SJSA1 (cell line): ENCODE measurements around the gene ERI2. TPM values are rescaled to one million over a fixed set of nuclear protein-coding genes. Genes with fewer than 3 reads are reported as not detected.

Experiments used
- DNase-seq, 2 experiments: peaks; one replicate each; pipeline ENCODE4 v3.0.0-alpha.2; 2015 to 2020; ENCODE audit warnings: low spot score in 2 of 2, low read depth in 1 of 2
- H3K27ac ChIP-seq: fragments of 250-450 bp; sonication (Bioruptor Pico); 2 replicates; pipeline ENCODE4 v1.5.1; 2020; ENCODE audit warnings: mild to moderate bottlenecking, moderate library complexity
- H3K27me3 ChIP-seq: fragments of 250-450 bp; sonication (Bioruptor Pico); replicated peaks from 2 replicates; pipeline ENCODE4 v1.5.1; 2020; ENCODE audit warnings: mild to moderate bottlenecking, moderate library complexity
- H3K36me3 ChIP-seq: fragments of 250-450 bp; sonication (Bioruptor Pico); 2 replicates; pipeline ENCODE4 v1.5.1; 2020; ENCODE audit warnings: mild to moderate bottlenecking
- H3K4me1 ChIP-seq: fragments of 250-450 bp; sonication (Bioruptor Pico); replicated peaks from 2 replicates; pipeline ENCODE4 v1.6.1; 2021; ENCODE audit warnings: mild to moderate bottlenecking
- H3K4me3 ChIP-seq: fragments of 250-450 bp; sonication (Bioruptor Pico); 2 replicates; pipeline ENCODE4 v1.5.1; 2020; ENCODE audit warnings: mild to moderate bottlenecking
- H3K9me3 ChIP-seq: fragments of 250-450 bp; sonication (Bioruptor Pico); replicated peaks from 2 replicates; pipeline ENCODE4 v1.5.1; 2020; ENCODE audit warnings: mild to moderate bottlenecking
- total RNA-seq: library from RNA; depleted of rRNA; stranded (reverse); fragments of >200 nt; shearing (Covaris generic); gene quantifications from 2 replicates; pipeline ENCODE4 v1.2.3, GENCODE V29; 2014; rRNA removed

Gene ERI2, protein sequence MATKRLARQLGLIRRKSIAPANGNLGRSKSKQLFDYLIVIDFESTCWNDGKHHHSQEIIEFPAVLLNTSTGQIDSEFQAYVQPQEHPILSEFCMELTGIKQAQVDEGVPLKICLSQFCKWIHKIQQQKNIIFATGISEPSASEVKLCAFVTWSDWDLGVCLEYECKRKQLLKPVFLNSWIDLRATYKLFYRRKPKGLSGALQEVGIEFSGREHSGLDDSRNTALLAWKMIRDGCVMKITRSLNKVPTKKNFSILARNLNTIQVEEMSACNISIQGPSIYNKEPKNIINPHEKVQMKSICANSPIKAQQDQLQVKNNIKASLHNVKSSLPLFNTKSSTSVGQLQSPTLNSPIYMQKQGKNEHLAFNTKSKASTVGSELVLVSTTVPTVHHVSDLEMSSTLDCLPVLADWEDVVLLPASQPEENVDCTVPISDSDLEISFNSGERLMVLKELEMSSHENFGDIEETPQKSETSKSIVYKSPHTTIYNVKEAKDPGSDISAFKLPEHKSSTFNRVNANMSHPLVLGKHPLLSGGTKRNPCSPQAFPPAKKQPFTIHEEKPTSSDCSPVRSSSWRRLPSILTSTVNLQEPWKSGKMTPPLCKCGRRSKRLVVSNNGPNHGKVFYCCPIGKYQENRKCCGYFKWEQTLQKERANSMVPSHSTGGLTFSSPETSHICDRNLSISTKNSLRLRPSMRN
- total RNA-seq, result 40.0 and 47.4 TPM in 2 replicates

DNA sequence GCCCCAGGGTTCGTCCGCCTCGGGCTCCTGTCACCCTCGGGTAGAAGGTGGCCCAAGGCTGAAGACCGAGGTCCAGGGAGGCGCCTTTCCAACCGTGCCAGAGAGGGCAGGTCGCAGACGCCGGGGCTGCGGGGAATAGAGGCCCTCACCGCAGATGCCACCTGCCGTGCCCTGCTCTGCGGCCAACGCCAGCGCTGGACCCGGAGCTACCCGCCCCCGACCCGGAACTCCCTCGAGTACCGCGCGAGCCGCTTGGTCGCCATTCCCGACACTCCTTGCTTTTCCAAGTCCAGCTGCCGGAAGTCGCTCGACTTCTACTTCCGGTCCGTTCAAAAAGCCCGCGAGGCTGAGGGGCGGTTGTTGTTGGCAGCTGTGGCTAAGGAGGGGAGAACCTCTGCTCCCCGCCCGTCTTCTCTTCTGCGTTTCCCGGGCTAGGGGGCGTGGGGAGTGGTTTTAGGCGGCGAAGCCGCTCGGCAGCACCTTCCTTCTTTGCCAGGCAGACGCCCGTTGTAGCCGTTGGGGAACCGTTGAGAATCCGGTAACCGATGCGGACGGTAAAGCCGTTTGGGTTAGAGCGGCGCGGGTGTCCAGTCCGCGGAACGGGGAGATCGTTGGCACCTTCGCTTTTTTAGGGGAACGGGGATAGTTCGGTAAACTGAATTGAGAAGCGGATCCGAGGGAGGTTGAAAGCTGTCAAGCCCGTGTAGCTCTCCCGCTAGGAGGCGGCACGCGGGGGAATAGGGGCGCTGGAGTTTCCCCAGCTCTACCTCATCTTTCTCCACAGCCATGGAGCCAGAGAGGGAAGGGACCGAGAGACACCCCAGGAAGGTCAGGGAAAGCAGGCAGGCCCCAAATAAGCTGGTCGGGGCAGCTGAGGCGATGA, at the start of gene ERI2, which contains the start of gene REXO5:
Gene ERI2 (minus strand): TSS at position 305 of the 883 bp plus-strand sequence. CDS start 42 bp downstream, at position 263.
Gene REXO5 (plus strand): TSS at position 360 of the 883 bp plus-strand sequence. CDS start 427 bp downstream, at position 787.
- Histone ChIP-seq H3K27me3 (no peaks in the 10 kb centered on the region), H3K9me3 (no peaks in the 10 kb centered on the region), H3K4me3 (peak within 1 kb of the TSS; percentile 82), H3K4me1 (0 out of 2 replicates have a peak, but pooled peaks cover 3% of the 10 kb centered on the region), H3K27ac (peak within 1 kb of the TSS; percentile 92), H3K36me3 (peaks cover 14% of the 10 kb centered on the region)
- peak; percentile 97 for DNase-seq

DNA sequence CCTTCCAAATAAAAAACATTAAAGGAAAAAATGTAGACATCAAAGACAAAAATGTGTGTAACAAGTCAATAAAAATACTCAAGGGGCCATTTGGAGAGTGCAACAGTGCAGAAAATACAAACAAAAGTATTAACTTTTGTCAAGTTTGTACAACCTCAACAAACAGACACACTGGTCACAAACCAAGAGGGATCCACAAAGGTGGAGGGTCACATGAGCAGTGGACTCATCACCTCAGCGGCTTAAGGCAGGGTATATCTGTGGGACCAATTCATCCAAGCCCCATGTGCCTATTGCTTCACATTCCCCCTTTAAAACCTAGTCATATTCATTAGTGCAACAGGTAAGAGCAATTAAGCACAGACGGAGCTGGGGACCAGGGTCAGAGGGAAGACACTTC, 48.7 kb upstream of the ERI2 start:
- no peaks in the 10 kb centered on the region for H3K27me3 ChIP-seq
- H3K36me3 ChIP-seq, result peaks cover 60% of the 10 kb centered on the region
- no peak overlapping the region for H3K4me3 ChIP-seq

DNA sequence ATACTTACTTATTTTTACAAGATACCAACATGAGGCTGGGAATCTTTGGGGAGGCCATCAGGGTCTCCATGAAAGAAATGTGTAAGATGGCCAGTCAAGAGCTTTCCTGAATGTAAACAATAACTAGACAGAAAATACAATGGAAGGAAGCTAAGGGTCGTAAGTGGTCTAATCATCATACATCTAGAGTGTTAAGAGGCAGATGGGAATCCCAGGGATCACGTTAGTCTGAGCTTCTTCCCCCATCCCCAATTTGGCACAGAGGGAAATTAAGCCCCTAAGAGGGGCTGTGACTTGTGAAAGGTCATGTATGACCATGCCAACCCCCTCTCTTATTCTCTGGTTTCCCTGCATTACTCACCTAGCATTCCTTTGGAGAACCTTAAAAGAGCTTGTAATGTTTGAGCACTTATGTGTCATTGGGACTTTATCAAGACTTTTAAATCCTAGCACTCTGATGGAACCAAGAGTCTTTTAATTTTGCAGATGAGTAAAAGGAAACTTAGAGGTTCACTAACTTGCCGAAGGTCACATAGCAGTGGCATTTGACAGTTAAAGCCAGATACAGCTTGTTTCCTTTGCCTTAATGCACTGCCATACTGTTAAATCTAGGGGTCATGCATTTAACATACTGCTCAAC, 47.8 kb upstream of the ERI2 start:
- DNase-seq, result no peak
- Histone ChIP-seq H3K4me1 (peaks cover 7% of the 10 kb centered on the region; the same call in 1 of the 2 replicates), H3K36me3 (peaks cover 61% of the 10 kb centered on the region), H3K27ac (no peak overlapping the region), H3K9me3 (no peaks in the 10 kb centered on the region), H3K4me3 (no peak overlapping the region), H3K27me3 (no peaks in the 10 kb centered on the region)

More for the DNA sequence above, 48.7 kb upstream of the ERI2 start:
- DNase-seq, result no peak
- Histone ChIP-seq H3K4me1 (peaks cover 7% of the 10 kb centered on the region; the same call in 1 of the 2 replicates), H3K9me3 (no peaks in the 10 kb centered on the region), H3K27ac (no peak overlapping the region)

DNA sequence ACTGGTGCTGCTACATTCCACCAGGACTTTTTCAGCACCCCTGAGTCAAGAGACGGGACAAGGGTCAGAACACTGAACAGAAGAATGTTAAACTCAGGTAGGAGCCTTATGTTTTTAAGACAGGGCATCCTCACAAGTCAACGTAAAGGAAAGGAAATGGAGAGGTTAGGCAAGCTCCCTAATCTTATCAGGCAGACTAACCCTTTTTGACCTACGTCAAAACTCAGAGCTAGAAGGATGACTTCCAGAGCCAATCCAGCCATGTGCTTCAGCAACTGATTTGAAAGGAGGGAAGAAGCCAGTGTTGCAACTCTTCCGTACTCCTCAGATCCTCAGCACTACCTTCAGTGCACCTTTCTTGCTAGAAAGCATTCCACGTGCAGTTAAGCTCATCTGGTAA, 46.9 kb upstream of the ERI2 start:
- peaks cover 7% of the 10 kb centered on the region; the same call in 1 of the 2 replicates for H3K4me1 ChIP-seq
- no peaks in the 10 kb centered on the region for H3K9me3 ChIP-seq
- no peak for DNase-seq
- no peaks in the 10 kb centered on the region for H3K27me3 ChIP-seq
- H3K36me3 ChIP-seq, result peaks cover 71% of the 10 kb centered on the region
- no peak overlapping the region for H3K27ac ChIP-seq
- no peak overlapping the region for H3K4me3 ChIP-seq

DNA sequence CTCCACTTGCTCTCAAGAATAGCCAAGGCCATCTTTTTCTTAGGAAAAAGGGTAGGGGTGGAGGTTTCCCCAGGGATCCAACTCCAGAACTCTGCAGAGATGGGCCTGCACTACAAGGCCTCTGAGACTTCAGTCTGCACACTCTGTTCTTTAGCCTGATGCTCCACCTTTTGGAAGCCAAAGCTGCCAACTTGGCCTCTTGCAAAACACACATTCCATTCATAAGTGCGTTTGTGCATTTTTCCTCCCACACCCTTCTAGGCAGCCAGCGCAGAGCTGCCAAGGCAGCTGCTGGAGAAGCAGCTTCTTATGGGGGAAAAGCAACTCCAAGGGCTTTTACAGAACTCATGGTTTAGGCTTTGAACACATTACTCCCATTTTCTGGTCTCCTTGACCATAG, 45.3 kb upstream of the ERI2 start:
- no peak overlapping the region for H3K27ac ChIP-seq
- no peaks in the 10 kb centered on the region for H3K27me3 ChIP-seq
- peaks cover 7% of the 10 kb centered on the region; the same call in 1 of the 2 replicates for H3K4me1 ChIP-seq
- no peak overlapping the region for H3K4me3 ChIP-seq
- H3K36me3 ChIP-seq, result peaks cover 68% of the 10 kb centered on the region
- H3K9me3 ChIP-seq, result no peaks in the 10 kb centered on the region
- DNase-seq, result peak in 1 of 2 experiments; percentile 21

DNA sequence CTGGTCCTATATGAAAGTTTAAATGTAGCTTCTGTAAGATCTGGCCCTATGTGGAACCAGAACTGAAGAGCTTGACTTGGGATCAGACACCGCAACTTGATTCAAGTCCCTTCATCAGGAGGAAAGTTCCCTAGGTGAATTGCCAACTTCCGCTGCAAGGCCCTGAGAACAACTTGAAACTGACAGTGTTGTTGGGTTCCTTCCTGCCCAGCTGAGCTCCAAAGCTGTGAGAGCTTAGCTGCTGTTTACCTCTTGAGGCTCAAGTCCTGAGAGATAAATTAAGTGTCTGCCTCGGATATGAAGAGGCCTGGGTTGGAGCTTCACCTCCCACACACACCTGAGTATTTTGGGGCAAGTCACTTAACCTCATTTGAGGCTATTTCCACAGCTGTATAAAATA, 44.7 kb upstream of the ERI2 start:
- DNase-seq, result no peak
- Histone ChIP-seq H3K27ac (no peak overlapping the region), H3K4me1 (peaks cover 7% of the 10 kb centered on the region; the same call in 1 of the 2 replicates)

DNA sequence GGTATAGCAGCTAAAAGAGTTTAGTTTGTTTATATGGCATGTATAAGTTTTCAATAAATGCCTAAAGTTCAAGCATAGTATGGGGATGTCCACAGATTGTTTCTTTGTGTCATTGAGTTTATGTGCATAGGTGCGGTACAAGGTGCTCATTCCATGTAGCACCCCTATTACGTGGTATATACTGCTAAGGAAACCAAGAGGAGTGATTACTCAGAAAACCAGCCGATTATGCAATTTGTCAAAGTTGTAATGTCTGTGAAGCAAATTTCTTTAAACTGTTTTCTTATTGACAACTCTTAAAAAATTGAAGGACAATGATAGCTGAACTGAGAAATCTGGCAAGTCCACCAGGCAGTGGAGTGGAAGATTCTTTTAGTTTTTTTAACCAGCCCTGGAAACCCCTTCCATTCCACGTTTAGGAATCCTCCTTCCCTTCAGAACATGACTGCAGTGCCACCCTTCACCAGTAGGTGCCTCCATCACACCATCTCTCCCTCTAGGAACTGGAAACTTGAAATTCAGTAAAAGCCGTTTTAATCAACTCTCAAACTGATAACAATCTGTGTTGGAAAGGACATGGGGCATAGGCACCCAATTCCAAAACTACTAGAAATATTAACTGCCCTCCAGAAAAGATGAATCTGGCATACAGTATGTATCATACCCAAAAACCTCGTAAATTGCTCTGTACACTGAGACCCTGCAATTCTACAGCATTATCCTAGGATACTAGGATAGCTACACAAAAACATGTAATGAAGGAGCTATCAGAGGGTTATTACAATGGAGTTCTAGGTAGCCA, 43.5 kb upstream of the ERI2 start:
- DNase-seq, result peak; percentile 70 to 71
- Histone ChIP-seq H3K4me3 (no peak overlapping the region), H3K36me3 (peaks cover 71% of the 10 kb centered on the region), H3K4me1 (peaks cover 7% of the 10 kb centered on the region; the same call in 1 of the 2 replicates), H3K27me3 (no peaks in the 10 kb centered on the region), H3K9me3 (no peaks in the 10 kb centered on the region), H3K27ac (no peak overlapping the region)

More for the DNA sequence above, 44.7 kb upstream of the ERI2 start:
- no peaks in the 10 kb centered on the region for H3K27me3 ChIP-seq
- peaks cover 70% of the 10 kb centered on the region for H3K36me3 ChIP-seq
- no peak overlapping the region for H3K4me3 ChIP-seq
- no peaks in the 10 kb centered on the region for H3K9me3 ChIP-seq

DNA sequence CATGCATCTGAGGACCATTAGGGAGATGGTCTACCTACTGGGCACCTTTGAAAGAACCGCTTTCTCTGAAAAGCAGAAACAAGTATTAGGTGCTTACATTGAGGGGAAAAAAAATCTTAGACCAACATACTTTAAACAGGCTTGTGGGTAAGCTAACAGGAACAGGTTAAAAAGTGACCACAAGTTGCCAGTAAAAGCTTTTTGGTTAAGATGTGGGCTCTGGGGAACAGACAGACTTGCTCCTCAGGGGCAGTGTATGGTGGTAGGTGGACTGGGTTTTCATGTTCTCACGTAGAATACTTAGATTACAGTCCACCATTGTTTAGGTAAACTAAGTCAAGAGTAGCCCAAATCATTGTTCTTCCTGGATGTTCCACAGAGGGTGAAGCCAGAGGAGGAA, 41.3 kb upstream of the ERI2 start:
- H3K4me1 ChIP-seq, result peaks cover 7% of the 10 kb centered on the region; the same call in 1 of the 2 replicates
- H3K36me3 ChIP-seq, result peaks cover 76% of the 10 kb centered on the region
- no peaks in the 10 kb centered on the region for H3K27me3 ChIP-seq
- H3K27ac ChIP-seq, result no peak overlapping the region
- no peaks in the 10 kb centered on the region for H3K9me3 ChIP-seq
- DNase-seq, result no peak
- H3K4me3 ChIP-seq, result no peak overlapping the region

DNA sequence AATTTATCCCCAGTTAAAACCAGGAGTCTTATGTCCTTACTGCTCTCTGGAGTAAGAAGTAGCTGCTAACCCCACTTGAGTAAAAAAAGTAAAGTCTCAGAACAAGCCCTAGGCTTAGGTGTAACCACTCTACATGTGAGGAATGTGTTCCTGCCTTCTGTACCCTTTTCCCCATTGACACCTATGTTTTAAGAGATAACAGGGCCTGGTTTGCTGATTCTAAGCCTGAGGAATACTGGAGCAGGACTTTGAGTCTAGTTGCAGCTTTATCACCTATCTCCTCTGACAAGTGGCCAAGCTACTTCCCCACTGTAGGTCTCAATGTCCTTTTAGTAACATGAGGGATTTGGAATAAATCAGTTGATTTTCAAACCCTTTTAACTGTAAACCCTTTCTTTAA, 40.3 kb upstream of the ERI2 start:
- H3K27me3 ChIP-seq, result no peaks in the 10 kb centered on the region
- no peak overlapping the region for H3K27ac ChIP-seq
- no peak overlapping the region for H3K4me3 ChIP-seq
- H3K36me3 ChIP-seq, result peaks cover 78% of the 10 kb centered on the region
- DNase-seq, result no peak
- H3K4me1 ChIP-seq, result peaks cover 3% of the 10 kb centered on the region; the same call in 1 of the 2 replicates
- H3K9me3 ChIP-seq, result no peaks in the 10 kb centered on the region

DNA sequence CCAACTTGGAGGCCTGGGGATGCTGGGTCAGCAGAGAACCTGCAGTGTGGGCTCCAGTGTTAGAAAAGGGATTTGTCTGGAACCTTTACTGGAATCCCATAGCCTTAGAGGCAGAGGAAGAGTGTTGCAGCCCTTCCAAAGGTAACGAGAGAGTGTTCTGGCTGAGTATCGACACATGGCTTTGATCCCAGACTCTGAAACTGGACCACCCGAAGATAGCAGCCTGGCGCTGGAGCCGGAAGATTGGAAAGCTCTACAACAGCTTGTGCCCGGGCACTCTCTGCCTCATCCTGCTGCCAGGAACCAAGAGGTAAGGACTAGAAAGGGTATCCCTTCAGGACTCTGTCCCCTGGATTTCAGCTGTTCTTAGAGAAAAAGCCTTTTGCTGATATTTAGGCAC, 39.8 kb upstream of the ERI2 start:
- Histone ChIP-seq H3K27ac (no peak overlapping the region), H3K27me3 (no peaks in the 10 kb centered on the region), H3K9me3 (no peaks in the 10 kb centered on the region), H3K4me3 (no peak overlapping the region), H3K36me3 (peaks cover 74% of the 10 kb centered on the region), H3K4me1 (no peaks in the 10 kb centered on the region)
- no peak for DNase-seq

DNA sequence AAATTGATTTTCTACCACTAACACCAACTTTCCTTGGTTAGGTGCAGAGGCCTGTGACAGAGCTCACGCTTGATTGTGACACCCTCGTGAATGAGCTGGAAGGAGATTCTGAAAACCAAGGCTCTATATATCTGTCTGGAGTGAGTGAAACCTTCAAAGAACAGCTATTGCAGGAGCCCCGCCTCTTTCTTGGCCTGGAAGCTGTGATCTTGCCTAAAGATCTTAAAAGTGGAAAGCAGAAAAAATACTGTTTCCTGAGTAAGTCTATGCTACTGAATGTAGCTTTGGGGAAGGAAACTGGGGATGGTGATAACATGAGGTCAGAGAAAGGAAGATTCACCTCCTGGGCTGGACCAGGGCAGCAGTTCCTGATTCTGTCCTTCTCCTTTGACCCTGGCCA, 38.3 kb upstream of the ERI2 start:
- Histone ChIP-seq H3K36me3 (peaks cover 81% of the 10 kb centered on the region), H3K27ac (no peak overlapping the region), H3K27me3 (no peaks in the 10 kb centered on the region), H3K9me3 (no peaks in the 10 kb centered on the region), H3K4me3 (no peak overlapping the region), H3K4me1 (no peaks in the 10 kb centered on the region)
- DNase-seq, result no peak

DNA sequence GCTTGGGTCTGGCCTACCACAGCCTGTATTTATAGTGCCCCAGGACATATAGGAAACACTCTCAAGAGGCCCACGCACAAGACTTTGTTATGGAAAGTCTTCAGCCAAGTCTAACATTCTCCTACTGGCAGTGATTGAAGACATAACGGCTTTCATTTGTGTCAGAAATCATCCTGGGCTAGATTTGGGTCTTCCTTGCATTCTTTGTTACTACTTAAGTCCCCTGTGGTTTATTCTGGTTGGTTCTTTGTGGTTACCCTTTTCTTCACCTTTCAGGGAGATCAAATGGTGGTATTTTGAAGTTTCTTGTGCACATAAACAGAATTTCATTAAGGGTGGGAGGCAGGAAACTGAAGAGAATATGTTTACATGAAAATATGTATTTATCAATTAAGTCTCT, 37.8 kb upstream of the ERI2 start:
- Histone ChIP-seq H3K4me1 (no peaks in the 10 kb centered on the region), H3K9me3 (no peaks in the 10 kb centered on the region), H3K4me3 (no peak overlapping the region), H3K36me3 (peaks cover 79% of the 10 kb centered on the region), H3K27ac (no peak overlapping the region), H3K27me3 (no peaks in the 10 kb centered on the region)
- no peak for DNase-seq
